Mucosa of descending colon (tissue), 3 donors: Measurements from ENCODE around the gene WBP1. TPM values are rescaled to one million over a fixed set of nuclear protein-coding genes. Genes with fewer than 3 reads are reported as not detected.
A peak's percentile ranks its signal among the peaks of the same experiment; 100 is the strongest.

Source experiments
- ATAC-seq: fragments of 200-7000 bp; cut with Tn5 transposase; one replicate; pipeline ENCODE4 v1.9.1; 2020; ENCODE audit warnings: mild to moderate bottlenecking, moderate library complexity
- DNase-seq, 3 donors: peaks; one replicate each; pipeline ENCODE4 v3.0.0-alpha.2; 2020
- H3K36me3 ChIP-seq: fragments of 200-600 bp; one replicate; pipeline ENCODE4 v1.8.0; 2021; ENCODE audit warnings: low read depth, mild to moderate bottlenecking
- H3K4me1 ChIP-seq: fragments of 200-600 bp; one replicate; pipeline ENCODE4 v1.8.0; 2021; ENCODE audit warnings: low read depth, mild to moderate bottlenecking
- H3K4me3 ChIP-seq: fragments of 200-600 bp; one replicate; pipeline ENCODE4 v1.8.0; 2021; ENCODE audit warnings: mild to moderate bottlenecking
- H3K9me3 ChIP-seq: fragments of 200-600 bp; one replicate; pipeline ENCODE4 v1.8.0; 2021; ENCODE audit warnings: mild to moderate bottlenecking
- intact Hi-C, 2 donors: fragments of 100-400 bp; cut with DNase I in 1 of 2; cut with micrococcal nuclease in 1 of 2; formaldehyde crosslinking; loops; one replicate each; pipeline versions ENCODE4 v1.11.0 to v1.11.1; 2022; cut with DNase I, micrococcal nuclease
- total RNA-seq, 3 donors: library from RNA; stranded (reverse); fragmentation: NEBNext Ultra II Directional in 2 of 3; extraction: Animal tissue kit (Norgen Biotek cat#: 25700) in 2 of 3; gene quantifications; one replicate each; pipeline versions ENCODE4 v1.2.1 to v1.2.4, GENCODE V29; 2021 to 2023
- TF ChIP-seq, protein P1 (sequence below): fragments of 200-600 bp; IDR thresholded peaks from one replicate; pipeline ENCODE4 v1.8.0; 2022; ENCODE audit warnings: antibody characterized with exemption, mild to moderate bottlenecking
- donor health status: DM: no; HTN: no; CAD: no; lungs with moderate emphysema.
- donor health status: DM: no; HTN: no; CAD: no.
- donor health status: DM: no; HTN: yes; CAD: no.

Gene WBP1
- total RNA-seq, 3 donors from 2014 or later: 51.1 to 60.6 (median 56.1) TPM

DNA sequence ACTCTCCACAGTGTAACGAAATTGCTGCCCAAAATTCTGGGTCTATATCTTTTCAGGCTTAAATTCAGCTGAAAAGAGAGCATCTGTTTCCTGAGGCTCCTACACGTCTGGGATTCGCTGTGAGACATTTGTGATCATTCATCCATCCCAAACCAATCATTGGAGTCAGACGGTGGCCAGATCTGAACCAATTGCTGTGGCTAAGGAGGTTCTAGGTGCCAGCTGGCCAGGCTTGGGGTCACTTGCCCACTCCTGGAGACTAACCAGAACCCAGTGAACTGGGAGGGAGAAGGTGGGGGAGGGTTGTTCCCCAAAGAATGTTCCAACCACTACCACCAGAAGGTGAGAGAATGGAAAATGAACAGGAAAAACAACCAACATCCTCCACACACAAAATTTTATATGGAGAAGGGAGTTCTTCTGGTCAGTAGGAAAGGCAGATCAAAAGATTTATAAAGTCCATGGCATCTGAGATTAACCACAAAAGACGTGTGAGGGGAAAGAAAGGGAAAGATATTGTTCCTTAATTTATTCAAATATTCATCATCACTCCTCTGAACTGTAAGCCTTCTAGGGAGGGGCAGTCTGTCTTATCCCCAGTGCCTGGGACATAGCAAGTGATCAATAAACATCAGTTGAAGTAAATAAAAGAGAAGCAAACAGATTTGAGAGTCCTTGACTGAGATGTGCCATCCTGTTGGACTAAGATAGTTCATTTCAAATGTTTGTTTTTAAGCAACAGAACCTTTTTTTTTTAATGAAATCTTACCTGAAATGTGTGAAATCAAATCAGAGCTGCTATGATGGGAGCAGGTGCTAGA lies 13.5 kb upstream of the WBP1 start:
- TF ChIP-seq, protein P1, sequence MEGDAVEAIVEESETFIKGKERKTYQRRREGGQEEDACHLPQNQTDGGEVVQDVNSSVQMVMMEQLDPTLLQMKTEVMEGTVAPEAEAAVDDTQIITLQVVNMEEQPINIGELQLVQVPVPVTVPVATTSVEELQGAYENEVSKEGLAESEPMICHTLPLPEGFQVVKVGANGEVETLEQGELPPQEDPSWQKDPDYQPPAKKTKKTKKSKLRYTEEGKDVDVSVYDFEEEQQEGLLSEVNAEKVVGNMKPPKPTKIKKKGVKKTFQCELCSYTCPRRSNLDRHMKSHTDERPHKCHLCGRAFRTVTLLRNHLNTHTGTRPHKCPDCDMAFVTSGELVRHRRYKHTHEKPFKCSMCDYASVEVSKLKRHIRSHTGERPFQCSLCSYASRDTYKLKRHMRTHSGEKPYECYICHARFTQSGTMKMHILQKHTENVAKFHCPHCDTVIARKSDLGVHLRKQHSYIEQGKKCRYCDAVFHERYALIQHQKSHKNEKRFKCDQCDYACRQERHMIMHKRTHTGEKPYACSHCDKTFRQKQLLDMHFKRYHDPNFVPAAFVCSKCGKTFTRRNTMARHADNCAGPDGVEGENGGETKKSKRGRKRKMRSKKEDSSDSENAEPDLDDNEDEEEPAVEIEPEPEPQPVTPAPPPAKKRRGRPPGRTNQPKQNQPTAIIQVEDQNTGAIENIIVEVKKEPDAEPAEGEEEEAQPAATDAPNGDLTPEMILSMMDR: no peak
- Histone ChIP-seq H3K9me3 (no peaks in the 10 kb centered on the region), H3K36me3 (no peaks in the 10 kb centered on the region), H3K4me3 (no peak overlapping the region), H3K4me1 (peaks cover 10% of the 10 kb centered on the region)
- no peak for DNase-seq
- intact Hi-C loops: no loop called here
- no peak for ATAC-seq

DNA sequence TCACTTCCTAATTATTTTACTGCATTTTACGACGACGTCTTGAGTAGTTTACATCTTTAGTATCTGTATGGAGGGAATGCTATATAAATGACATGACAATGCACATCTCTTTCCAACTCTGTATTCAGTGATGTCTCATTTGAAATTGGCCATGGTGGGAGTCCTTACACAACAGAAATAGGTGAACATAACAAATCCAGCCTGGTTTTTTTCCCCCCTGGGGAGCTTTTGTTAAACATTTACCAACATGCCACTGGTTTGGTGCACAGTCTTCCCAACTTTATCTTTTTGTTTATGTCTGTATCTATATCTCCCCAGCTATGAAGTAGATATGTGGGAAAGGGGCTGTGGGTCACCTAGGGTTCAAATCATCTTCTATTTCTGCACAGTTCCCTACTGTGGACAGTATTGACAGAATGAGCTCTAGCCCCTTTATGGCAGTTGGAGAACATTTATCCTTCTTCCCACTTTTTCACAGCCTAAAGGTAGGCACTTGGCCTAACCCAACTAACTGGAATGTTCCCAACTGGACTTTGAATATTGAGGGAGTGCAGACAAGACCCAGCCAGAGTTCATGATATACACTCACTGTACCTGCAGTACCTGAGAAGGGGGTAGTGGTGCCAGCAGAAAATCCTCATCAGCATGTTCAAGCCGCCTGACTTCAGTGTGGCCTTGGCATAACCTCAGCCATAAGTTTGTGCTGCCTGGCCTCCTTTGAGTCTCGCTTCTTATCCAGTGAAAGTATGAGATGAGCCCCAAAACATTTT lies 10.8 kb upstream of the WBP1 start:
- DNase-seq: no peak
- H3K9me3 ChIP-seq: no peaks in the 10 kb centered on the region
- peak; percentile 53 for ATAC-seq
- no peak overlapping the region for H3K4me3 ChIP-seq
- intact Hi-C loops: no loop called here
- TF ChIP-seq, protein P1: no peak
- no peaks in the 10 kb centered on the region for H3K36me3 ChIP-seq
- H3K4me1 ChIP-seq: peaks cover 4% of the 10 kb centered on the region

DNA sequence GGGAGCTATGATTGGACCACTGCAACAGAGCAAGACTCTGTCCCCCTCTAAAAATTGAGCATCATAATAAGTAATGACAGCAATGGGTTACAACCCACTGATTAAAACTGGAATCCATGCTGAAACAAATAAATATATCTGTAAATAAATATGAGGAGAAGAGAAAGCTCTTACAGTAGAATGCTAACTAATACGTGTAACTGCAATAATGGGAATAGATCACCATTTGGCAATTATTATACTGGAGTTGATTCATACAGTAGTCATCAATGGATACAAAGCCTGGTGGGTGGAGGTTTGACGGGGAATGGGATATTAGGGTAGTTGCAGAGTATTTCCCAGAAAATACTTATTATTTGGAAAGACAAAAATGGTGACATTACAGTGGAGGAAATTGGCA lies 9.5 kb upstream of the WBP1 start:
- Histone ChIP-seq H3K4me3 (no peak overlapping the region), H3K9me3 (no peaks in the 10 kb centered on the region), H3K4me1 (no peaks in the 10 kb centered on the region), H3K36me3 (no peaks in the 10 kb centered on the region)
- TF ChIP-seq, protein P1: no peak
- intact Hi-C loops: no loop called here
- no peak for ATAC-seq
- no peak for DNase-seq

DNA sequence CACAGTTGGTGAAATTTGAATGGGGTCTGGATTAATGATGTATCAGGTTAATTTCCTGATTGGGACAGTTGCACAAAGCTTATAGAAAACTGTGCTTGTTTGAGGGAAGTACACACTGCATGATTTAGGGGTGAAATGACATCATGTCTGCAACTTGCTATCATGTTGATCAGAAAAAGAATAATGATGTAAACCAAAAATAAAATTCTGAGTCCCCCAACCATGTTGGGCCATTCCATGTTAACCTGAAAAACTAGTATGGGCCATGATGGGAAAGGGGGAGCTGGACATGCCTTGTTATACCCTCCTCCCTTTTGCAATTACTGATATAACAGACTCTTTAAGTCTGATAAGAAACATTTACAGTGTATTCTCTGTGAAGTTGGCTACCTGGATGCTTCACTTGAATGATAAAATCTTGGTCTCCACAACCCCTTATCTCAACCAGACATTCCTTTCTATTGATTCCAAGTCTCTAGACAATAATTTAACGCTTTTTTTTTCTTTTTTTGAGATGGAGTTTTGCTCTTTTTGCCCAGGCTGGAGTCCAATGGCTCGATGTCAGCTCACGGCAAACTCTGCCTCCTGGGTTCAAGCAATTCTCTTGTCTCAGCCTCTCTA lies 7.6 kb upstream of the WBP1 start:
- Histone ChIP-seq H3K9me3 (no peaks in the 10 kb centered on the region), H3K4me1 (peaks cover 9% of the 10 kb centered on the region), H3K4me3 (no peak overlapping the region), H3K36me3 (no peaks in the 10 kb centered on the region)
- intact Hi-C loops: no loop called here
- DNase-seq (no peak), ATAC-seq (no peak)
- TF ChIP-seq, protein P1: no peak

DNA sequence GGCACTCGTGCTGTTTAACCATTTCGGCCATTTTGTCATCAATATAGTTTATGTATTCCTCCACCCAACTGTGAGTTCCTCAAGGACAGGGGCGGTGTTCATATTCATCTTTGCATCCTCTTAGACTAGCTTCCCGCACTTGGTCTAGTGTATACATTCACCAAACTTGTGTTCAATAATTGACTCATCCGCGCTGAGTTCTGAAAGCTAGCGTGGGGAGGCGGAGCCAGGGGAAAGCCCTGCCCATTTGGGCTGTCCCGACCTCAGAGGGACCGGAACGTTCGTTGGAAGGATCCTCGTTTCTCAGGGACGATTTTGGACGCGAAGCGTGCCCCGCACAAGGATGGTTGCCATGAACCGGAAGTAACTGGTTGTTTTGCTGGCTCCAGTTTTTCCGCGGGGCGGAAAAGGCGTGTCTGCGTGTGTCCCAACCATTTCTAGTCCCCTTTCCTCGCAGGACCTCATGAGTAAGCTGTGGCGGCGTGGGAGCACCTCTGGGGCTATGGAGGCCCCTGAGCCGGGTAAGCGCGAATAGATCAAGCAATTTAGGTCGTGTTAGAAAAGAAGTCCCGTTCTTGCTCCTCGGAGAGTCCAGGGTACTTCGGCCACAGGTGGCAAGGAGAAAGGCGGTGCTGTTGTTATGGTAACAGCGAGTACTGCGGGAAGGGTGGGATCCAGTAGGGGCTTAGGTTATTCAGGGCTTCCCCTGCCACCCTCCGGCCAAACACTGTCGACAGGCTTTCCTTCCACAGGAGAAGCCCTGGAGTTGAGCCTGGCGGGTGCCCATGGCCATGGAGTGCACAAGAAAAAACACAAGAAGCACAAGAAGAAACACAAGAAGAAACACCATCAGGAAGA lies 3.4 kb upstream of the WBP1 start, which contains the start of gene INO80B:
TSS of gene INO80B (plus strand) at position 434 of the 858 bp plus-strand sequence. CDS start at position 464, 30 bp downstream.
- H3K4me1 ChIP-seq: peaks cover 32% of the 10 kb centered on the region
- DNase-seq (peak; percentile 96 to 98 (median 98)), ATAC-seq (peak; percentile 77)
- no peaks in the 10 kb centered on the region for H3K36me3 ChIP-seq
- H3K9me3 ChIP-seq: no peaks in the 10 kb centered on the region
- intact Hi-C loops: no loop called here
- H3K4me3 ChIP-seq: peak within 1 kb of the TSS; percentile 29
- TF ChIP-seq, protein P1: no peak
